Calu3 (cell line): Measurements from ENCODE around the gene NEK7. TPM values are rescaled to one million over a fixed set of nuclear protein-coding genes. Genes with fewer than 3 reads are reported as not detected.

Experiments
- BruUV-seq: library from RNA; stranded (reverse); fragments of 400-500 nt; replicated peaks from 2 replicates; lab custom pipeline; 2021; lab: Mats Ljungman, UMichigan
- CTCF ChIA-PET: fragments of 300-600 bp; sonication (Branson Sonifier 250); formaldehyde crosslinking; loops from one replicate; lab custom pipeline; 2022; ENCODE audit warnings: antibody characterized with exemption; lab: Charles Lee
- DNase-seq: peaks from one replicate; pipeline ENCODE4 v3.0.0; 2022
- H3K27ac Mint-ChIP-seq: one replicate; pipeline ENCODE4 v1.8.0; 2022; ENCODE audit warnings: mixed read lengths; ENCODE audit not compliant: unreplicated experiment
- H3K27me3 Mint-ChIP-seq: one replicate; pipeline ENCODE4 v1.8.0; 2022; ENCODE audit warnings: mixed read lengths; ENCODE audit not compliant: unreplicated experiment
- H3K36me3 Mint-ChIP-seq: one replicate; pipeline ENCODE4 v1.8.0; 2022; ENCODE audit warnings: mild to moderate bottlenecking, moderate library complexity, mixed read lengths; ENCODE audit not compliant: insufficient read depth, unreplicated experiment
- H3K4me1 Mint-ChIP-seq: one replicate; pipeline ENCODE4 v1.8.0; 2022; ENCODE audit warnings: mild to moderate bottlenecking, low read depth, mixed read lengths; ENCODE audit not compliant: unreplicated experiment
- H3K4me3 Mint-ChIP-seq: one replicate; pipeline ENCODE4 v1.8.0; 2022; ENCODE audit warnings: mild to moderate bottlenecking, low read depth, moderate library complexity, mixed read lengths; ENCODE audit not compliant: unreplicated experiment
- H3K9me3 Mint-ChIP-seq: one replicate; pipeline ENCODE4 v1.8.0; 2022; ENCODE audit warnings: low read depth, mixed read lengths; ENCODE audit not compliant: unreplicated experiment
- CTCF ChIP-seq: fragments of 200-600 bp; IDR thresholded peaks from one replicate; pipeline ENCODE4 v1.8.0; 2022; ENCODE audit warnings: antibody characterized with exemption; ENCODE audit not compliant: unreplicated experiment
- intact Hi-C: fragments of 100-400 bp; cut with micrococcal nuclease; formaldehyde crosslinking; loops from one replicate; pipeline ENCODE4 v1.10.0; 2022; ENCODE audit not compliant: unreplicated experiment
- total RNA-seq: library from RNA; stranded (reverse); gene quantifications from 2 replicates; pipeline ENCODE4 v1.2.3, GENCODE V29; 2022

The NEK7 gene
- total RNA-seq, 1 experiment from 2014 or later: 145 TPM

GRCh38 chr1:198290089-198290683 is 133.4 kb downstream of the NEK7 start:
- peaks cover 23% of the 10 kb centered on the region for H3K36me3 Mint-ChIP-seq
- H3K4me1 Mint-ChIP-seq: peaks cover 29% of the 10 kb centered on the region
- H3K4me3 Mint-ChIP-seq: no peak overlapping the region
- no peak for TF ChIP-seq CTCF
- intact Hi-C loops: no loop called here
- no TSS peak for BruUV-seq
- CTCF ChIA-PET: no interaction called here
- no peaks in the 10 kb centered on the region for H3K27me3 Mint-ChIP-seq
- DNase-seq: no peak
- H3K27ac Mint-ChIP-seq: no peak overlapping the region
- no peaks in the 10 kb centered on the region for H3K9me3 Mint-ChIP-seq

GRCh38 chr1:198291036-198291435 is 134.2 kb downstream of the NEK7 start:
- Mint-ChIP-seq H3K36me3 (peaks cover 23% of the 10 kb centered on the region), H3K27me3 (no peaks in the 10 kb centered on the region), H3K4me1 (peaks cover 29% of the 10 kb centered on the region), H3K9me3 (no peaks in the 10 kb centered on the region), H3K4me3 (no peak overlapping the region), H3K27ac (no peak overlapping the region)
- BruUV-seq: no TSS peak
- TF ChIP-seq CTCF: no peak
- no peak for DNase-seq
- CTCF ChIA-PET: no interaction called here
- intact Hi-C loops: no loop called here

- H3K9me3 Mint-ChIP-seq: no peaks in the 10 kb centered on the region
- no TSS peak for BruUV-seq
- H3K27me3 Mint-ChIP-seq: no peaks in the 10 kb centered on the region
- DNase-seq: no peak
- CTCF ChIA-PET: no interaction called here
- no peak for TF ChIP-seq CTCF
- peaks cover 29% of the 10 kb centered on the region for H3K4me1 Mint-ChIP-seq
- intact Hi-C loops: no loop called here
- H3K27ac Mint-ChIP-seq: no peak overlapping the region
- H3K4me3 Mint-ChIP-seq: no peak overlapping the region
- H3K36me3 Mint-ChIP-seq: peaks cover 20% of the 10 kb centered on the region
These were observed 135.1 kb downstream of the NEK7 start for GRCh38 chr1:198291924-198292323.

GRCh38 chr1:198295225-198295624 is 138.4 kb downstream of the NEK7 start:
- CTCF ChIA-PET: interaction anchor here (0.8 kb wide), 1 partner anchor 27 kb away, joined by 9 read pairs; no protein-coding TSS in a partner anchor
- Mint-ChIP-seq H3K9me3 (no peaks in the 10 kb centered on the region), H3K27ac (no peak overlapping the region), H3K4me1 (peaks cover 7% of the 10 kb centered on the region), H3K27me3 (no peaks in the 10 kb centered on the region), H3K36me3 (peaks cover 10% of the 10 kb centered on the region), H3K4me3 (no peak overlapping the region)
- intact Hi-C loops: no loop called here
- DNase-seq: no peak
- no peak for TF ChIP-seq CTCF
- BruUV-seq: no TSS peak
